ENCODE measurements around the gene COPRS. TPM values are rescaled to one million over a fixed set of nuclear protein-coding genes. Genes with fewer than 3 reads are reported as not detected.

The COPRS gene
- total RNA-seq, 2 donors from 2014 or later, result 124 to 125 TPM

DNA sequence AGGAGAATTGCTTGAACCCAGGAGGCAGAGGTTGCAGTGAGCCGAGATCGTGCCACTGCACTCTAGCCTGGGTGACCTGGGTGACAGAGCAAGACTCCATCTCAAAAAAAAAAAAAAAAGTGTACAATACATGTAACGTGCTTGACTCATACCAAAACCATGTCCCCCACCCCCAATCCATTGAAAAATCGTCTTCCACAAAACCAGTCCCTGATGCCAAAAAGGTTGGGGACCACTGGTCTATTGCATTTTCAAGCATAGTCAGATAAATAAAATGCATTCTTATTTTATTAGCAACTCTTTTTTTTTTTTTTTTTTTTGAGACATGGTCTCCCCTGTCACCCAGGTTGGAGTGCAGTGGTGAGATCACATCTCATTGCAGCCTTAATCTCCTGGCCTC lies 52.1 kb downstream of the COPRS start:
- H3K4me1 ChIP-seq (replicated peaks), result no peaks in the 10 kb centered on the region
- TF ChIP-seq, protein P1, sequence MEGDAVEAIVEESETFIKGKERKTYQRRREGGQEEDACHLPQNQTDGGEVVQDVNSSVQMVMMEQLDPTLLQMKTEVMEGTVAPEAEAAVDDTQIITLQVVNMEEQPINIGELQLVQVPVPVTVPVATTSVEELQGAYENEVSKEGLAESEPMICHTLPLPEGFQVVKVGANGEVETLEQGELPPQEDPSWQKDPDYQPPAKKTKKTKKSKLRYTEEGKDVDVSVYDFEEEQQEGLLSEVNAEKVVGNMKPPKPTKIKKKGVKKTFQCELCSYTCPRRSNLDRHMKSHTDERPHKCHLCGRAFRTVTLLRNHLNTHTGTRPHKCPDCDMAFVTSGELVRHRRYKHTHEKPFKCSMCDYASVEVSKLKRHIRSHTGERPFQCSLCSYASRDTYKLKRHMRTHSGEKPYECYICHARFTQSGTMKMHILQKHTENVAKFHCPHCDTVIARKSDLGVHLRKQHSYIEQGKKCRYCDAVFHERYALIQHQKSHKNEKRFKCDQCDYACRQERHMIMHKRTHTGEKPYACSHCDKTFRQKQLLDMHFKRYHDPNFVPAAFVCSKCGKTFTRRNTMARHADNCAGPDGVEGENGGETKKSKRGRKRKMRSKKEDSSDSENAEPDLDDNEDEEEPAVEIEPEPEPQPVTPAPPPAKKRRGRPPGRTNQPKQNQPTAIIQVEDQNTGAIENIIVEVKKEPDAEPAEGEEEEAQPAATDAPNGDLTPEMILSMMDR (IDR thresholded peaks at IDR 0.05), result no peak
- no peak for TF ChIP-seq POLR2AphosphoS5 (IDR thresholded peaks at IDR 0.05)
- TF ChIP-seq POLR2A (IDR thresholded peaks at IDR 0.05), result no peak
- H3K36me3 ChIP-seq, result no peaks in the 10 kb centered on the region
- no peak for DNase-seq (ENCODE audit: low spot score)
- intact Hi-C loops (cut with DNase I), result no loop called here
- H3K4me3 ChIP-seq, result no peak overlapping the region
- H3K9me3 ChIP-seq, result no peaks in the 10 kb centered on the region
- no peak overlapping the region for H3K27ac ChIP-seq
- 91% methylated on average over 4 of the region's 4 CpGs for WGBS
- no peaks in the 10 kb centered on the region for H3K27me3 ChIP-seq (replicated peaks; ENCODE audit: insufficient read depth)

DNA sequence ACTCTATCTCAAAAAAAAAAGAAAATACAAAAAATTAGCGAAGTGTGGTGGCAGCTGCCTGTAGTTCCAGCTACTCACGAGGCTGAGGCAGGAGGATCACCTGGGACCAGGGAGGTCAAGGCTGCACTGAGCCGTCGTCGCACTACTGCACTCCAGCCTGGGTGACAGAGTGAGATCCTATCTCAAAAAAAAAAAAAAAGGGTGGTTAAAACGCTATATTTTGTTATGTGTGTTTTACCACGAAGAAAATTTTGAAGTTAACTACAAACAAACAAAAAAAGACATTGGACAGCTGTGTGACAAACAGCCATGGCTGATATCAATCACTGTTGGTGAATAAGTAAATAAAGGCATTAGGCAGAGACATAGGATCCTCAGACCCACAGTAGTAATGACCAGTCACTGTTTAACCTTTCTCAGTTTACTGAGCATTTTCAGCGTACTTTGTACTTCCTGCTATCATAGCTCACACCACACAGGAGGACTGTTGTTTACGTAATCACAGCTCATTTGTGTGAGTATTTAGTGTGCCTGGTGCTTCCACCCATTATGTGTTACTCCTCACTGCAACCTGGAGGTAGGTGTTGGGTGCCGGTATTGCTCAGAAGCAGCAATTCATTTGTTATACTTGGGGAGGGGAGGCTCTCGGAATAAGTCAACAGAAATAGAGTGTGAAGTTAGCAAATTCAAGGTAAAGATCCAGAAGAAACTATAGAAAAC lies 55.4 kb downstream of the COPRS start:
- H3K4me1 ChIP-seq (replicated peaks), result no peaks in the 10 kb centered on the region
- TF ChIP-seq POLR2A (IDR thresholded peaks at IDR 0.05) (no peak), POLR2AphosphoS5 (IDR thresholded peaks at IDR 0.05) (no peak)
- TF ChIP-seq, protein P1 (IDR thresholded peaks at IDR 0.05), result no peak
- no peaks in the 10 kb centered on the region for H3K9me3 ChIP-seq
- H3K4me3 ChIP-seq, result no peak overlapping the region
- no peak overlapping the region for H3K27ac ChIP-seq
- H3K36me3 ChIP-seq, result no peaks in the 10 kb centered on the region
- no peak for DNase-seq (ENCODE audit: low spot score)
- intact Hi-C loops (cut with DNase I), result no loop called here
- no peaks in the 10 kb centered on the region for H3K27me3 ChIP-seq (replicated peaks; ENCODE audit: insufficient read depth)
- WGBS, result 68% methylated on average over 11 of the region's 11 CpGs

GRCh38 chr17:31802502-31802901 lies 56.5 kb downstream of the COPRS start:
- 81% methylated on average over 2 of the region's 2 CpGs for WGBS
- no peak overlapping the region for H3K27ac ChIP-seq
- H3K27me3 ChIP-seq (replicated peaks; ENCODE audit: insufficient read depth), result no peaks in the 10 kb centered on the region
- H3K36me3 ChIP-seq, result no peaks in the 10 kb centered on the region
- H3K4me3 ChIP-seq, result no peak overlapping the region
- DNase-seq (ENCODE audit: low spot score), result no peak
- intact Hi-C loops (cut with DNase I), result no loop called here
- TF ChIP-seq POLR2A (IDR thresholded peaks at IDR 0.05), result no peak
- TF ChIP-seq, protein P1 (IDR thresholded peaks at IDR 0.05), result no peak
- TF ChIP-seq POLR2AphosphoS5 (IDR thresholded peaks at IDR 0.05), result no peak
- no peaks in the 10 kb centered on the region for H3K9me3 ChIP-seq
- H3K4me1 ChIP-seq (replicated peaks), result no peaks in the 10 kb centered on the region

Other genes starting within 250 kb of the COPRS start
- gene UTP6, start 42.5 kb upstream of the COPRS start, total RNA-seq, result 10 to 100 TPM; 30.3 to 35.2 TPM
- gene SUZ12, start 77.8 kb upstream of the COPRS start, total RNA-seq, result 10 to 100 TPM; 16.5 to 25.2 TPM
- gene LRRC37B, start 148.1 kb upstream of the COPRS start, total RNA-seq, result 10 to 100 TPM in 1 of 2 donors, 1 to 10 TPM in 1; 8.7 to 23.6 TPM

Data from prostate gland (tissue), 2 donors.